HG03095 (cell line): Measurements from ENCODE around the gene TMBIM1.

Experiments used
- ATAC-seq: cut with Tn5 transposase; IDR thresholded peaks from one replicate; pipeline ENCODE4 v1.9.1; 2021; ENCODE audit warnings: moderate library complexity; ENCODE audit not compliant: unreplicated experiment

The TMBIM1 gene

DNA sequence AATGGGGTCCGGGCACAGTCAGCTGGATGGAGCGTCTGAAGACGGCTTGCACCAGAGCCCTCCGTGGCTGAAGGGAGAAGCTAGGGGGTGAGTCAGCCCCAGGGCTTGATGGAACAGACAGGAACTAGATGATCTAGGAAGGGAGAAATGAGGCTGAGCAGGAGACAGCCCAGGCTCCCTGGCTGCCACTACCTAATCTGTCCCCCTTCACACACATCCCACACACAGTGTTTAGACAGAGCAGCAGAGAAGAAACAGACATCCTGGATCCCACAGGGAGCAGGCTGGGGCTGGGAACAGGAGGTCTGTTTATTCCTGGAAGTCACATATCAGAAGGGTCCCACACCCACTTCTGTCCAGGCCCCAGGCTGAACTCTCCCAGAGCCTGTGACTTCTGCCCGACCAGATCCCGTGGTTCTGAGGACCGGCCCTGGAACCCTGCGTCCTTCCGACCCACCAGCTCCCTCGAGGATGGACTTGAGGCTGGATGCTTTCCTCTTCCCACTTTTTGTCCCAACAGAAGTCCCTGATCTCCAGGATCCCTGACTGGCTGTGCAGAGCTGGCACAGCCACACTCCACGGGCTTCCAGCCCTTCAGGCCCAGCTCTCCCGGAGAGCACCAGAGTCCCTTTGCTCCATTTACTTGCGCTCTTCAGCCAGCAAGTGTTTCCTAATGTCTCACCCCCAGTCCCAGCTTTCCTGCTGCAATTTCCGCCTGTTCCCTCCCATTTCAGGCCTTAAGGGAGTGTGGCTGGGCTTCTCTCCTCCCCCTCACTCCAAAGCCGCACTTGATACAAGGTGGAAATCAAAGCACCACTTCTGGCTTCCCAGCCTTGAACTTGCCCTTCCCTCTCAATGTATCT is 33.0 kb downstream of the TMBIM1 start:
- ATAC-seq: no peak

DNA sequence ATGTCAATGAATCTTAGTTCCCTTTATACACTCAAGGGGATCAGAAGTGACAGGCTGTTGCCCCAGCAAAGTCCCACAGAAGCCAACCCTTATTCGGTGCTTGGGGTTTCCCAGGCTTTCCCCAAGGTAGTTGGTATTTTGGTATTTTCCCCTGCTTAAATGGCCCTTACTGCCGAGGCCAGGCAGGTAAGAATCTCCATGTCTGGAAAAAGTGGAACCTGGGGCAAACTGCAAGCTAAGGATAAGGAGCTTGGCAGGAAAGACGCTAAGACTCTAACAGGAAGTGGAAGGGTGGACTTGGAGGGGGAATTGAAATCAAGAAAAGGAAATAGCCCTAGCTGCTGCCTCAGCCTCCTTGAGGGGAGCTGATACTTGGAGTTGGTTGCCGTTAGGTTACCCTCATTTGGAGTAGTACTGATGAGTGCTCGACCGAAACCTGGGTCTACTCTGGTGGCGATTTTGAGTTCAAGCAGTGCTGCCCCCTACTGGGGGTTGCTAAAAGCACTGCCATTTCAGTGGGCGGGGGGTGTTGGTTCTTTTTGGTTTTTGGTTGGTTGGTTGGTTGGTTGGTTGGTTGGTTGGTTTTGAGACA is 34.8 kb downstream of the TMBIM1 start:
- ATAC-seq: peak; percentile 74

DNA sequence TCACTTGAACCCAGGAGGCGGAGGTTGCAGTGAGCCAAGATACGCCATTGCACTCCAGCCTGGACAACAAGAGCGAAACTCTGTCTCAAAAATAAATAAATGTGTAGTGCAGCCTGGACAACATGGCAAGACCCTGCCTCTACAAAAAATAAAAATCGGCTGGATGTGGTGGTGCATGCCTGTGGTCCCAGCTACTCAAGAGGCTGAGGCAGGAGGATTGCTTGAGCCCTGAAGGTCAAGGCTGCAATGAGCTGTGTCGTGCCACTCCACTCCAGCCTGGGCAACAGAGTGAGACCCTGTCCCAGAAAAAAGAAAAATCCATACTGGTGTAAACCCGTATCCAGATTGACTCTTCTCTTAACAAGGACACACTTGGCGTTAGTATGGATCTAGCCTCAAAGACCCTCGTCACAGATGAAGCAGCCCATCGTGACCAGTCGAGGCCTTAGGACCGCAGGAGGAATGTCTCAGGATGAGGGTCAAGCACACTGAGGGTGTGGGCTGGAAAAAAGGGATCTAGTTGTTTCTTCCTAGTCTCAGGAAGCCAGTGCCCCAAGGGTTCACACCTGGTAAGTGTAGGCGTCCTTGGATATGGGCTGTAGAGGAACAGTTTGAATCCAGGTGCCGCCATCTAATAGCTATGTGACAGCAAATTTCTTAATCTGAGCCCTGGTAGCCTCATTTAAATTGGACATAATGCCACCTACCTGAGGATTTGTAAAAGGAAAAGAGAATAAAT is 35.5 kb downstream of the TMBIM1 start:
- ATAC-seq: no peak

DNA sequence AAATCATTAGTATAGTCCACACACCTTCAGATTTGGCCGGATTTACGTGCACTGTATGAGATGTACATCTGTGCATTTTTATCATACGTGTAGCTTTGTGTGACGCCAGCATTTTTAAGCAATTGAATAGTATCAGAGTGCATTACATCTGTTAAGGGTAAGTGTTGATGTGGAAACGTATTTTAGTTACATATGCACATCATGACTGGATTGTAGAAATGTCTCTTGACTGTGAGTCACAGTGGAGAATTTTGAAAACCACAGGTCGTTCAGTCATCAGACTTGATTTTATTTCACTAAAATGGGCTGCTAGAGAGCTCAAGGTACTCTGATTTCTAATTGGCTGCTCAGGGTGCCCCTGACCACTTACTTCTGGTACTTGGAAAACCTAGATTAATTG is 36.9 kb downstream of the TMBIM1 start:
- no peak for ATAC-seq

DNA sequence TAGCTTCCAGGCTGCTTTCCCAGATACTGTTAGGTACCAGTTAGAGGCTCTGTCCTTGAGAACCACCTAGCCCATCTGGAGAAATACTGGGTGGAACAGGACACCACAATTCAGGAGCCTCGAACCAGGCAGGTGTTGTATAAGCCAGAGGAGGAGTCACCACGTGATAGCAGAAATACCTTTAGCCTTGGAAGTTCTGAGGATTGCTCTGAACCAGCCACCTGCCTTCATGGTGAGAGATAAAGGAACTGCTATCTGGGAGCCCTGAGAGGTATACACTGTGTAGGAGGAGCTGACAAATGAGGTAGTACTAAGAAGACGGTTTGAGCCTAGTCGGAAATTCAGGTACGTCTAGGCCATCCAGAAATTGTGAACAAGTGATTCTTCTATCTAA is 39.1 kb downstream of the TMBIM1 start:
- no peak for ATAC-seq

DNA sequence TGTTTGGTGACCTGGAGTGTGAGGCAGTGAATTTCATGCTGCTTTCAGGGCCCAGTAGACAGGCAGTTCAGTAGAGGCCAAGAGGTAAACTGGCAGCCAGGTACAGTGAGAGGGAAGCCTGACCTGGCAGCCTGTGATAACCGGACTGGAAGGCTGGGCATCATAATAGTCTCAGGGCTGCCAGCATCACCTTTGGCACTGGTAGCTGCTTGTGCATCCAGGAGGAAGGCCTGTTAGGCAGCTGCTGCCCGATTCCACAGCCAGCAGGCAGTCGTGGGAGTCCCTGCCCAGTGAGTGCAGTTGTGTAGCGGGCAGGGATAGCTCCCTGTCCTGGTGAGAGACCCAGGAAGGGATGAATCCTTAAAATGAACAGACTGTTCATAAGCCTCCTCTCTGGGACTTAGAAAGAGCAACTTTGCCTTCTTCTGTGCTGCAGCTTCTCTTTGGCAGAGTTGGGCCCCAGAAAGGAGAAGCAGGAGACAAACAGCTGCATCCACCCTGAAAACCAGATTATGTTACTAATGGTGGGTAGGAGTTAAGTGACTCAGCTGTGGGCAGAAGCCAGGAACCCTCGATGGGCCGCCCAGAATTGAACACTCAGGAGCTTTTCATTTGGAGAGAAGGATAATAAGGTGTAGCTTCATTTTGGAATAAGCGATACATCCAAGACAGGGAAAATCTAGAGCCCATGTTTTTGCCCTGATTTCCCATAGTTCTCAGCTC is 39.6 kb downstream of the TMBIM1 start:
- ATAC-seq: no peak

DNA sequence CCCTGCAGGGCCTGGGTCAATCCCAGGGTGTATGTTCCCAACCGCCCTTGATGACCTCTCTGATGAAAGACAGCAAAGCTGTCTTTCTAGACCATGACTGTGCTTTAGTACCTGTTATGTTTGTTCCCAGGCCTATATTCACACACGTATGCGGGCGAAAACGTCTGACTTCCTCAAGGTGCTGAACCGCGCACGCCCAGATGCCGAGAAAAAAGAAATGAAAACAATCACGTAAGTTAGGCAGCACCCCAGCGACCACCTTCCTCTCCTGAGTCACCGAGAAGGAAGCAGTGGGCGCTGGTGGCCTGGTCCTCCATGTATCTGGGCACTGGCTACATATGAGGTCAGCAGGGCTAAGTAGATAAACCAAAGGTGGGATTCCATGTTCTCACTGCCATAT is 42.6 kb downstream of the TMBIM1 start:
- ATAC-seq: no peak

DNA sequence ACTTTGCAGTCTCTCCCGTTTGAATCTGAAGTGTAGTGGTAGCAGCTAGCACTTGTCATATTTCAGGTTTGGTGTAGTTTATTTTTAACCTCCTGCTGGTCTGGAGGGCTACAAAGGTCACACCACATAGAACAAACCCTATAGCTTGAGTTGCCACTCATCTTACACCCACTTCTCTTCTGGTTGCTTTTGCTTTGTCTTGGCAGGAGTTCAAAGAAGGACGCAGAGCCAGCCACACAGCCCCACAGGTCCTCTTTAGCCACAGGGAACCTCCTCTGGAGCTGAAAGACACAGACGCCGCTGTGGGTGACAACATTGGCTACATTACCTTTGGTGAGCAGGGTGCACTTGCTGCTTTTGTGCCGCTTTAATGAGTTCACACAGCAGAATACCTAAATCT is 47.1 kb downstream of the TMBIM1 start:
- ATAC-seq: no peak

DNA sequence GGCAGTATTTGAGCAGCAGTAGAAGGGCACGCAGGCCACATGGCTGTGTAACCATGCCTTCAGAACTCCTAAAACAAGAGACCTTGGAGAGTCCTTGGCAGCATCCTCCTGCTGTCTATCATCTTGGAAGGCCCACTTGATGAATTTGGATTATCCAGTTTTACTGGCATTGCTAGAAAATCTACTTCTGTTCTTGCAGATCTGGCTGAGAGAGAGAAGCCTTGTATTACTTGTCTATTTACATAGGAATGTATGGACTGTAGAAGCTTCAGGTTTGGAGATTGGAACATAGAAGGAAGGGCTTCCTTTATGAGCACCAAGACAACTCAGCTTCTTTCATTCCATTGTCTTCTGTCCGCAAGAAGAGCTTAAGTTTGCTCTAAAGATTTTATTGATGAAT is 47.6 kb downstream of the TMBIM1 start:
- no peak for ATAC-seq

DNA sequence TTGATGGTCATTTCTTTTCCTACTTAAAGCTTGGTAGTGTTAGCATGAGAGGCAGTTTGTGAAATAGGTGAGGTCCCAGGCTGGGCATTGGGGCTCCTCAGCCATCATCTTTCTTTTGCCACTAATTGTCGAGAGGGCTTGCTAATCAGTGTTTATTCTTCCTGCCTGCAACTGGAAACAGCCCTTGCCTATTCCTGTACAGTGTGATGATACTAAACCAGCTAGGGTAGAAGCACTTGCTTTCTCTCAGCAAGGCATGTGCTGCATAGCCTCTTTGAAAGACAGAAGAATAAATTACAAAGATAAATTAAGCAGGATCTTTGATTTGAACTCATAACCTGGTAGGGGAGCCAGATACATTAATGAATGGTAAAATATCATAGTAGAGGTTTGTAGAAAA is 48.1 kb downstream of the TMBIM1 start:
- no peak for ATAC-seq

DNA sequence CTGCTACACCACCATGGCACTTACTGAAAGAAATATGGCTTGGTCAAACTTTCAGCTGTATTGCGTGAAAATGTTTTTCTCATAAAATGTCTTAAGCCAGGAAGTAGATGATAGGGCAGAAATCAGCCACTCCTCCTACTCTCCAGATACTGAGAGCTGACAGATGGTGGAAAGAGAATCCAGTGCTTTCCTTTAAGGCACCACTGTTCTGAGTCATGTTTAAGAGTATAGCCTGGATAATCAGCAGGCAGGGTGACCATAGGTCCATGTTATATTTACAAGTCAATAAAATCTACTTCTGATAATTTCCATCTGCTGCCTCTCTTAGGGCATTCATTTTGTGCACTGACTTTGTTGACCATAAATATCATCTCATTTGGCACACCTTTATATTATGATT is 53.4 kb downstream of the TMBIM1 start:
- no peak for ATAC-seq

DNA sequence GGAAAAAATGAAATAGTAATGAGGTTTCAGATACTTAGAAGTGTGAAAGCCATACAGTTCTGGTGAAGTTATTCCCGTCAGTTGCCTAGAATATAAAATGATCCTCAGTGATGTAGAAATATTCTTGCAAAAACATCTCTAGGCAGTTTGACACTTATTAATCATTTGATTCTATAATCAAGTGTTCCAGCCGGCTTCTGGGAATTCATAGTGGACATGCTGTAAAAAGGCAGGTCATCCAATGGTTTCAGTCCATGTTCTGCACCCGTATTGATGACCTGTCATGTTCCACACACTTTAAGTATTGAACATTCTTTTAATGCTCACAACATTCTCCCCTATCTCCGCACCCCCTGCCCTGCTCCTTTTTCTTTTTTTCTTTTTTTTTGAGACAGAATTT is 55.5 kb downstream of the TMBIM1 start:
- no peak for ATAC-seq

DNA sequence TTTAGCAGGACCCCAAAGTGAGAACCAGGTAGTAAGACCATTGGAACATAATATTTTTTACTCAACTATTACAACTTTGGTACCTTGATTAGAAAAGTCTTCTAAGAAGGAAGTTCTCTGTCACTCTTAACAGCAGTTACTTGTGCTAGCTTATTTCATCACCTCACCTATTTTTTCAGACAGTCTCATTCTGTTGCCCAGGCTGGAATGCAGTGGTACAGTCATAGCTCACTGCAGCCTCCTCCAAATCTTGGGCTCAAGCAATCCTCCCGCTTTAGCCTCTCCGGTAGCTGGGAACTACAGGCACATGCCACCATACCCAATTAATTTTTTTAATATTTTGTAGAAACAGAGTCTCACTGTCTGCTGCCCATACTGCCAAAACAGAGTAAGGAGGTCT is 57.3 kb downstream of the TMBIM1 start:
- ATAC-seq: no peak

DNA sequence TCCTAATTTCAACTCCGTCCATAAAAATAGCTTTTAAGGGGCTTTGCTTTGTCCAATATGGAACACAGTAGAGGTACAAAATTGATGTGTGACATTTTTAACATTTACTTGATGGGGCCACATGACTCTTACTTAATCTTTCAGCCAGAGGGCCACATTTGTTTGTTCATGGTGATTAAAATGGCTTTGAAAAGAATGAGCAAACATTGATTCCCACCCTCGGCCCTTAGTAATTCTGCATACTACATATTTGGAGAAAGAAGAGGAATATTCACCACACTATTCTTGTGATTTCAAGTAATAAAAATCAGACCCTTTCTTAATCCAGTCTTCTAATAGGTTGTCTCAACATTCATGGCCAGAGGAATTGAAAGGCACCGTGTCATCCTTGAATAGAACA is 57.8 kb downstream of the TMBIM1 start:
- ATAC-seq: no peak

DNA sequence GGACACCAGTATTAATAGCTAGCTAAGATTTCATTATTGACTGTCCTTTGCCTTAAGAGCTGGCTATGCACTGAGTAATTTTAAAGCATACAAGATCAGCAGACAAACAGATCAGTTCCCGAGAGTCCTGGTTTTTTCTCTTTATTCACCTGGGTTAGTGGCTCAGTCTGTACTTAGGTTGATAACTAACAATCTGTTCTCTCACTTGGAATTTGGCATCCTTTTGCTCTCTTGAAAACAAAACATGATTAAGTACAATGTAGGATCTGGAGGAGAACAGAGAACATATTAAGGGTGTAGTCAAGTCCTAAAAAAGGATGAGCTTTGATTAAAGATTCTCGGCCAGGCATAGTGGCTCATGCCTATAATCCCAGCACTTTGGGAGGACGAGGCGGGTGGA is 58.8 kb downstream of the TMBIM1 start:
- no peak for ATAC-seq

DNA sequence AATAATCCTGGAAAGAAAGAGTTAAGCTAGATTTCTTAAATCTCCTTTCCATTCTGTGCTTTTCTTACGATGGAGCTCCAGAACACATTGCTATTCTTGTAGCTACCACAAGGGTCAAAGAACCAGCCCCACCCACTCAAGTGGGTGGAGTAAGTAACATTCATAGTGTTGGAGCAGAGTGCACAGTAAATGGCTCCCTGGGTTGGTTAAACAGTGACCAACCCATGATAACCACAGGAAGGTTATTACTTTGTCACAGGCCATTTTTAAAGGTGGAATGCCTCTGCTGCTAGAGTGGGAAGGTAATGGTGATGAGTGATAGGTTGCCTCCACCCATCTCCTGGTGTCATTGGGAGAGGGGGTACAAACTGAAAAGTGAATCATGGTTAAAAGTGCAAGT is 61.4 kb downstream of the TMBIM1 start:
- no peak for ATAC-seq

DNA sequence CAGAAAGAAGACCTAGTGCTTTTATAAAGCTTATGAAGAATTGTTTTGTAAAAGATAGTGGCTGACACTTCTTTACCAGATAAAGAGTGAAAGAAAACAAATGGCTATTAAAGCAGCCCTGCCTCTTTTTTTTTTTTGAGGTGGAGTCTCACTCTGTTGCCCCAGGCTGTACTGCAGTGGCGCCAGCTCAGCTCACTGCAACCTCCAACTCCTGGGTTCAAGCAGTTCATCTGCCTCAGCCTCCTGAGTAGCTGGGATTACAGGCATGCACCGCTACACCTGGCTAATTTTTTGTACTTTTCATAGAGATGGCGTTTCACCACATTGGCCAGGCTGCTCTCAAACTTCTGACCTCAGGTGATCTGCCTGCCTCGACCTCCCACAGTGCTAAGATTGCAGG is 62.5 kb downstream of the TMBIM1 start:
- no peak for ATAC-seq

DNA sequence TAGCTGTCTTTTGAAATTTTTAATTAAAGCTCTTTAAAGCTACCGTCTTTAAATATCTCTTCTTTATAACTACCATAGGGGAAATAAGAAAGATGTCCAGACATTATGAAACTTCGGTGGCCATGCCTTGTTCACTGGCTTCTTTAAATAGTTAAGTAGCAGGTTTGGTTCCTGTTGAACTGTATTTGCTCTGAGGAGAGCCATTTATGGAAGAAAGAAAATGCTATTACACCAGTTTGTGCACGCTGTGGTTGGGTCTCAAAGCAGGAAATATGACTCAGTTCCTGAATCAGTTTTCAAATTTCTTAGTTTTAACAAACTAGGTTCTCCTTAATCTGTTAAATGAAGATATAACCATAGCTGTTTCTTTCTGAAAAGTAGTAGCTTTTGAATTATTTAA is 63.1 kb downstream of the TMBIM1 start:
- peak; percentile 86 for ATAC-seq

DNA sequence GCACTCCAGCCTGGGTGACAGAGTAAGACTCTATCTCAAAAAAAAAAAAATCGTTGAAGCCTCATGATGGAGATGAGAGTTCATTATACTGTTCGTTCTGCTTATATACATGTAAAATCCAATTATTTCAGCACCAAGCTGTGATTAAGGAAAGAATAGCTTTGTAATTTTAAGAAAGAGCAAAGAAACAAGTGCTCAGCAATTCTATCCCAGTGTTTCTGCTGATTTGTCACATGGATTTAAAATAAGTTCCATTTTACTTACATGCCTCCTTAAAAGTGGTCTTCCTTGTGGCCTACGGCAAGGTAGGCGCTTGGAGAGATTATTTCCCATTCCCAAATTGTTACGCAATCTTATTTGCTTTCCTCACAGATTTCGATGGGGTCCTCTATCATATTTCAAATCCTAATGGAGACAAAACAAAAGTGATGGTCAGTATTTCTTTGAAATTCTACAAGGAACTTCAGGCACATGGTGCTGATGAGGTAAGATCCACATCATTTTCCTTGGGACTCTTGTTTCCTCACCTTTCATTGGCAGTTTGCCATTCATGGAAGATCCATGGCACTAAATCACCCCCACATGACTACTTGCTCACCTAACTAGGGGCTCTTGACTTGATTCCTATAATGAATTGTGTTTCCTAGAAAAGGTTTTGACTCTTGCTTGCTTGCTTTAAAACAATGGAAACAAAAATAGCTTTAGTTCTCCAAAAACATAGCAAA is 63.8 kb downstream of the TMBIM1 start:
- no peak for ATAC-seq

DNA sequence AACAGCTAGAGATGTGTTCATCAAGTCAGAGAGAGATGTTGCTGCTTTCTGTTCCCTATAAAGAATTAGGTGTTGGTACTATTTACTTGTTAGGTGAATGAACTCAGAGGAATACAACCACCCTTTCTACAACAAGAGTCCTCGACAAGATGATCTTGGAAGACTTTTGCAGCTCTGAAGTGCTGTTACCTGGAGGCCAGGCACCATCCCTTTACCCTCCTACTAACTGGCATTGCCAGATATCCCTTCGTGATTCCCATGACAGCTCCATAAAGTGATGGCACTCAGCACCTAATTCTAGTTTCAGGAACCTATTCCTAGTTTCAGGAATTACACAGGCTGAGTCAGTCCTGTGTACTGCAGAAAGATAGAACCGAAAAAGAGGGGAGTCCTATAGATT is 65.4 kb downstream of the TMBIM1 start:
- no peak for ATAC-seq
